Body of pancreas (tissue), 4 donors: Measurements from ENCODE around the gene OTOG.

Source experiments
- POLR2A ChIP-seq, 3 donors: fragments of 450-650 bp; IDR thresholded peaks; one replicate each; pipeline ENCODE4 v1.6.1; 2016; ENCODE audit warnings: antibody characterized with exemption in 3 of 3, mild to moderate bottlenecking in 2 of 3
- TF ChIP-seq, protein P1 (sequence below), 7 experiments: fragments of 450-650 bp in 4 of 7; fragments of 200-600 bp in 3 of 7; sonication (generic) in 3 of 7; IDR thresholded peaks; one replicate each; pipeline ENCODE4 v1.5.1; 2016 to 2019; ENCODE audit warnings: antibody characterized with exemption in 7 of 7

DNA sequence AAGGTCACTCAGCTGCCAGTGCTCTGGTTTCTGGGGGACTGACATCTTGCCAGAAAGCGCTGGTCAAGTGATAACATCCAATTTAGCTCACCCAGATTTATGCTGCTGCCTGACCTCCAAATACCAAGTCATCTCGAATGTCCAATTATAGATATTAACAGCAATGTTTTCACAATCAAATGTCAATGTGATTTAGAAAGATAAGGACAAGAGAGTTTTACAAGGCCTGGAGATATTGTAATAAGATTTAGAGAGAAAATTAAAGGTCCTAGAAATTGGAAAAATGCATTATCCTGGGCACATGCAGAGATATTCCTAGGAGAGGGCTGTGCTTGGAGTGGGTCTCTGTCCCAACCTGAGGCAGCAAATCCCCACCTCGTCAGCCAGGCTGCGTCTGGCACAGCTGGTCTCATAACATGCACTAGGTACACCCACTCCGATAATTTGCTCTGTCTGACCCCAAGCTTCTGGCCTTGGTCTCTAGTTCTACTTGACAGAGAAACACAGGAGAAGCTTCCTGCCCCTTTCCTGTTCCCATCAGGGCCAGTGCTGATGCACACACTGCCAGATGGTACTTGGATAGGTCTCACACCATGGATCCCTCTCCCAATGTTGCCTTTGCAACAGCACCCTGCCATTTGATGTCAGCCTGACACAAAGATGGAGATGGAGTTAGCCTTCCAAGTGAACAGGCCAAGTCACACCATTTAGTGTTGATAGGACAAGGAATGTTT lies 31.4 kb upstream of the OTOG start:
- TF ChIP-seq POLR2A (IDR thresholded peaks at IDR 0.05) = no peak
- TF ChIP-seq, protein P1, sequence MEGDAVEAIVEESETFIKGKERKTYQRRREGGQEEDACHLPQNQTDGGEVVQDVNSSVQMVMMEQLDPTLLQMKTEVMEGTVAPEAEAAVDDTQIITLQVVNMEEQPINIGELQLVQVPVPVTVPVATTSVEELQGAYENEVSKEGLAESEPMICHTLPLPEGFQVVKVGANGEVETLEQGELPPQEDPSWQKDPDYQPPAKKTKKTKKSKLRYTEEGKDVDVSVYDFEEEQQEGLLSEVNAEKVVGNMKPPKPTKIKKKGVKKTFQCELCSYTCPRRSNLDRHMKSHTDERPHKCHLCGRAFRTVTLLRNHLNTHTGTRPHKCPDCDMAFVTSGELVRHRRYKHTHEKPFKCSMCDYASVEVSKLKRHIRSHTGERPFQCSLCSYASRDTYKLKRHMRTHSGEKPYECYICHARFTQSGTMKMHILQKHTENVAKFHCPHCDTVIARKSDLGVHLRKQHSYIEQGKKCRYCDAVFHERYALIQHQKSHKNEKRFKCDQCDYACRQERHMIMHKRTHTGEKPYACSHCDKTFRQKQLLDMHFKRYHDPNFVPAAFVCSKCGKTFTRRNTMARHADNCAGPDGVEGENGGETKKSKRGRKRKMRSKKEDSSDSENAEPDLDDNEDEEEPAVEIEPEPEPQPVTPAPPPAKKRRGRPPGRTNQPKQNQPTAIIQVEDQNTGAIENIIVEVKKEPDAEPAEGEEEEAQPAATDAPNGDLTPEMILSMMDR (IDR thresholded peaks at IDR 0.05) = no peak
